ENCODE results near the gene A2M. TPM values are rescaled to one million over a fixed set of nuclear protein-coding genes. Genes with fewer than 3 reads are reported as not detected.

Gene A2M
- total and polyA plus RNA-seq, 2 of the 13 experiments (the other 11 are each of a cell fraction or from before 2014, with no cell fraction given): 2,807 to 6,551 TPM

DNA sequence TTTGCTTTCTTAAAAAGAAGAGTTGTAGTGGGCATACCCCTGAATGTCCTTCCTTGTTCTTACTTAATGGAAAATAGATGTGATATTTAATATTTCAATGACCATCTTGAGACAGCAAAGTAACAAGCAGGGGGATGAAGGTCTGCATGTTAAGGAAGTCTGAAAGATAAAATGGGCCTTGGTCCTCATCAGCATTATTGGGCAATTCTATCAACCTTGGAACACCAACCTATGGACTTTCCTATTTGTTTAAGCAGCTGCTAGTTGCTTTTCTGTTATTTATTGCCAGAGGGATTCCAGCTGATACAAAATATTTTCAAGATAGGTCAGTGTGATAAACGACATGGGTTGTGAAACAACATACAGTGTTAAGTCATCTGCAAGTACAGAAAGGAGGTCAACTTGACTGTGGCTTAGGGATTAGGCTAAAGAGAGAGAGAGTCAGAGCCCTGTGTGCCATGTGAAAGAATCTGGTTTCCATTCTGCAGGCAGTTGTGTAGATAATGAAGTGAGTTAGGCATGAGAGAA lies 16.4 kb upstream of the A2M start (continued):
- TF ChIP-seq ISX (CRISPR knock-in tag; conservative IDR thresholded peaks at IDR 0.05) (no peak), PPARG (CRISPR knock-in tag; conservative IDR thresholded peaks at IDR 0.05) (peak; percentile 95), ZSCAN20 (CRISPR knock-in tag; IDR thresholded peaks at IDR 0.05; ENCODE audit: borderline replicate concordance) (no peak; the same call in 1 of the 2 replicates), NR2F1 (CRISPR knock-in tag; IDR thresholded peaks at IDR 0.05) (peak; percentile 85 to 94), ZNF431 (CRISPR knock-in tag; IDR thresholded peaks at IDR 0.05; ENCODE audit: borderline replicate concordance, low read depth) (0 out of 2 replicates have a peak, but pooled peaks have one; percentile 82), ZNF260 (CRISPR knock-in tag; IDR thresholded peaks at IDR 0.05; ENCODE audit: borderline replicate concordance, low read depth) (no peak), ZSCAN9 (CRISPR knock-in tag; IDR thresholded peaks at IDR 0.05; ENCODE audit: borderline replicate concordance) (peak; percentile 61; the same call in 1 of the 2 replicates), ZNF839 (CRISPR knock-in tag; IDR thresholded peaks at IDR 0.05; ENCODE audit: borderline replicate concordance) (no peak), ZNF143 (CRISPR knock-in tag; IDR thresholded peaks at IDR 0.05) (no peak), HES4 (CRISPR knock-in tag; IDR thresholded peaks at IDR 0.05; ENCODE audit: borderline replicate concordance) (no peak), MTF2 (CRISPR knock-in tag; IDR thresholded peaks at IDR 0.05; ENCODE audit: borderline replicate concordance) (no peak), AGO1 (IDR thresholded peaks at IDR 0.05; ENCODE audit: low read depth, low read length, poor library complexity, severe bottlenecking) (no peak), ZNF264 (CRISPR knock-in tag; IDR thresholded peaks at IDR 0.05) (peak; percentile 92), SUZ12 (IDR thresholded peaks at IDR 0.05; ENCODE audit: low read depth, low read length) (no peak), ZNF335 (CRISPR knock-in tag; IDR thresholded peaks at IDR 0.05) (peak; percentile 70; the same call in 1 of the 2 replicates), PRMT3 (CRISPR knock-in tag; IDR thresholded peaks at IDR 0.05; ENCODE audit: borderline replicate concordance, low read depth) (no peak), POGZ (CRISPR knock-in tag; IDR thresholded peaks at IDR 0.05) (peak; percentile 94)
- TF ChIP-seq, protein P1, sequence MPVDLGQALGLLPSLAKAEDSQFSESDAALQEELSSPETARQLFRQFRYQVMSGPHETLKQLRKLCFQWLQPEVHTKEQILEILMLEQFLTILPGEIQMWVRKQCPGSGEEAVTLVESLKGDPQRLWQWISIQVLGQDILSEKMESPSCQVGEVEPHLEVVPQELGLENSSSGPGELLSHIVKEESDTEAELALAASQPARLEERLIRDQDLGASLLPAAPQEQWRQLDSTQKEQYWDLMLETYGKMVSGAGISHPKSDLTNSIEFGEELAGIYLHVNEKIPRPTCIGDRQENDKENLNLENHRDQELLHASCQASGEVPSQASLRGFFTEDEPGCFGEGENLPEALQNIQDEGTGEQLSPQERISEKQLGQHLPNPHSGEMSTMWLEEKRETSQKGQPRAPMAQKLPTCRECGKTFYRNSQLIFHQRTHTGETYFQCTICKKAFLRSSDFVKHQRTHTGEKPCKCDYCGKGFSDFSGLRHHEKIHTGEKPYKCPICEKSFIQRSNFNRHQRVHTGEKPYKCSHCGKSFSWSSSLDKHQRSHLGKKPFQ (CRISPR knock-in tag; IDR thresholded peaks at IDR 0.05; ENCODE audit: insufficient replicate concordance): no peak
- TF ChIP-seq, protein P2, sequence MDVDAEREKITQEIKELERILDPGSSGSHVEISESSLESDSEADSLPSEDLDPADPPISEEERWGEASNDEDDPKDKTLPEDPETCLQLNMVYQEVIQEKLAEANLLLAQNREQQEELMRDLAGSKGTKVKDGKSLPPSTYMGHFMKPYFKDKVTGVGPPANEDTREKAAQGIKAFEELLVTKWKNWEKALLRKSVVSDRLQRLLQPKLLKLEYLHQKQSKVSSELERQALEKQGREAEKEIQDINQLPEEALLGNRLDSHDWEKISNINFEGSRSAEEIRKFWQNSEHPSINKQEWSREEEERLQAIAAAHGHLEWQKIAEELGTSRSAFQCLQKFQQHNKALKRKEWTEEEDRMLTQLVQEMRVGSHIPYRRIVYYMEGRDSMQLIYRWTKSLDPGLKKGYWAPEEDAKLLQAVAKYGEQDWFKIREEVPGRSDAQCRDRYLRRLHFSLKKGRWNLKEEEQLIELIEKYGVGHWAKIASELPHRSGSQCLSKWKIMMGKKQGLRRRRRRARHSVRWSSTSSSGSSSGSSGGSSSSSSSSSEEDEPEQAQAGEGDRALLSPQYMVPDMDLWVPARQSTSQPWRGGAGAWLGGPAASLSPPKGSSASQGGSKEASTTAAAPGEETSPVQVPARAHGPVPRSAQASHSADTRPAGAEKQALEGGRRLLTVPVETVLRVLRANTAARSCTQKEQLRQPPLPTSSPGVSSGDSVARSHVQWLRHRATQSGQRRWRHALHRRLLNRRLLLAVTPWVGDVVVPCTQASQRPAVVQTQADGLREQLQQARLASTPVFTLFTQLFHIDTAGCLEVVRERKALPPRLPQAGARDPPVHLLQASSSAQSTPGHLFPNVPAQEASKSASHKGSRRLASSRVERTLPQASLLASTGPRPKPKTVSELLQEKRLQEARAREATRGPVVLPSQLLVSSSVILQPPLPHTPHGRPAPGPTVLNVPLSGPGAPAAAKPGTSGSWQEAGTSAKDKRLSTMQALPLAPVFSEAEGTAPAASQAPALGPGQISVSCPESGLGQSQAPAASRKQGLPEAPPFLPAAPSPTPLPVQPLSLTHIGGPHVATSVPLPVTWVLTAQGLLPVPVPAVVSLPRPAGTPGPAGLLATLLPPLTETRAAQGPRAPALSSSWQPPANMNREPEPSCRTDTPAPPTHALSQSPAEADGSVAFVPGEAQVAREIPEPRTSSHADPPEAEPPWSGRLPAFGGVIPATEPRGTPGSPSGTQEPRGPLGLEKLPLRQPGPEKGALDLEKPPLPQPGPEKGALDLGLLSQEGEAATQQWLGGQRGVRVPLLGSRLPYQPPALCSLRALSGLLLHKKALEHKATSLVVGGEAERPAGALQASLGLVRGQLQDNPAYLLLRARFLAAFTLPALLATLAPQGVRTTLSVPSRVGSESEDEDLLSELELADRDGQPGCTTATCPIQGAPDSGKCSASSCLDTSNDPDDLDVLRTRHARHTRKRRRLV (CRISPR knock-in tag; IDR thresholded peaks at IDR 0.05): peak; percentile 67
- TF ChIP-seq, protein P3, sequence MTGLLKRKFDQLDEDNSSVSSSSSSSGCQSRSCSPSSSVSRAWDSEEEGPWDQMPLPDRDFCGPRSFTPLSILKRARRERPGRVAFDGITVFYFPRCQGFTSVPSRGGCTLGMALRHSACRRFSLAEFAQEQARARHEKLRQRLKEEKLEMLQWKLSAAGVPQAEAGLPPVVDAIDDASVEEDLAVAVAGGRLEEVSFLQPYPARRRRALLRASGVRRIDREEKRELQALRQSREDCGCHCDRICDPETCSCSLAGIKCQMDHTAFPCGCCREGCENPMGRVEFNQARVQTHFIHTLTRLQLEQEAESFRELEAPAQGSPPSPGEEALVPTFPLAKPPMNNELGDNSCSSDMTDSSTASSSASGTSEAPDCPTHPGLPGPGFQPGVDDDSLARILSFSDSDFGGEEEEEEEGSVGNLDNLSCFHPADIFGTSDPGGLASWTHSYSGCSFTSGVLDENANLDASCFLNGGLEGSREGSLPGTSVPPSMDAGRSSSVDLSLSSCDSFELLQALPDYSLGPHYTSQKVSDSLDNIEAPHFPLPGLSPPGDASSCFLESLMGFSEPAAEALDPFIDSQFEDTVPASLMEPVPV (CRISPR knock-in tag; IDR thresholded peaks at IDR 0.05): no peak
- TF ChIP-seq, protein P4, sequence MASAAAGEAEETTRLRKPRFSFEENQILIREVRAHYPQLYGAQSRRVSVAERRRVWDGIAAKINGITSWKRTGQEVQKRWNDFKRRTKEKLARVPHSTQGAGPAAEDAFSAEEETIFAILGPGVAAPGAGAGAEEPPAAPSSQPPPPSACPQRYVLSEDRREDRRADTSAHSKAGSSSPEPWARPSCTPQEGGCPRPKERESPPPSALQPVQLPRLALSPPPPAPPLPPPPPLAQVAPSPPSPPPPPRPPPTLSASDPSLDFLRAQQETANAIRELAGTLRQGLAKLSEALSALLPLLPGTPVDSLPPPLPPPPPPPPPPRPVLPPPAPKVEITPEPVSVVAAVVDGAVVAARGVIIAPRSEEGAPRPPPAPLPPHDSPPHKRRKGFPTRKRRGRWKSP (CRISPR knock-in tag; IDR thresholded peaks at IDR 0.05): peak; percentile 88; the same call in 1 of the 2 replicates

Data from HepG2 (cell line).